ENCODE measurements around the gene KPNA3. TPM values are rescaled to one million over a fixed set of nuclear protein-coding genes. Genes with fewer than 3 reads are reported as not detected.

KPNA3 gene
- total RNA-seq, 1 experiment from 2014 or later, result 36.8 TPM

DNA sequence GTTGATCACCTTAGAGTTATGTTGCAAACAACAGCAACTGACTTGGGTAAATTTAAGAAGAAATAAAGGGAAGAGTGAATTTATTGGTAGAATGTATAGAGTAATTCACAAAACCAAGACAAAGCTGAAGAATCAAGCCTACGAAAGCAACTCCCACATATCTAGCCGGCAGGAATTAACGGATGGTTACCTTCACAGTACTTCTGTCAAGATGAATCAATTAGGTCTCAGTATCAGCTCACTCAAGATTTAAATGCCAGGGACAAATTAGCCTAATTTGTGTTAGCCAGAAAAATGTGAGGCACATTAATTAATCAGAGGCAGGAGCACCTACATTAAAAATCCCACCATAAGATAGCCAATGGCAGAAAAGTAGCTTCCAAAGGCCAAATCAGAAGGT is 10.7 kb downstream of the KPNA3 start:
- intact Hi-C loops (cut with micrococcal nuclease; ENCODE audit: unreplicated experiment), result no loop called here
- TF ChIP-seq, protein P1, sequence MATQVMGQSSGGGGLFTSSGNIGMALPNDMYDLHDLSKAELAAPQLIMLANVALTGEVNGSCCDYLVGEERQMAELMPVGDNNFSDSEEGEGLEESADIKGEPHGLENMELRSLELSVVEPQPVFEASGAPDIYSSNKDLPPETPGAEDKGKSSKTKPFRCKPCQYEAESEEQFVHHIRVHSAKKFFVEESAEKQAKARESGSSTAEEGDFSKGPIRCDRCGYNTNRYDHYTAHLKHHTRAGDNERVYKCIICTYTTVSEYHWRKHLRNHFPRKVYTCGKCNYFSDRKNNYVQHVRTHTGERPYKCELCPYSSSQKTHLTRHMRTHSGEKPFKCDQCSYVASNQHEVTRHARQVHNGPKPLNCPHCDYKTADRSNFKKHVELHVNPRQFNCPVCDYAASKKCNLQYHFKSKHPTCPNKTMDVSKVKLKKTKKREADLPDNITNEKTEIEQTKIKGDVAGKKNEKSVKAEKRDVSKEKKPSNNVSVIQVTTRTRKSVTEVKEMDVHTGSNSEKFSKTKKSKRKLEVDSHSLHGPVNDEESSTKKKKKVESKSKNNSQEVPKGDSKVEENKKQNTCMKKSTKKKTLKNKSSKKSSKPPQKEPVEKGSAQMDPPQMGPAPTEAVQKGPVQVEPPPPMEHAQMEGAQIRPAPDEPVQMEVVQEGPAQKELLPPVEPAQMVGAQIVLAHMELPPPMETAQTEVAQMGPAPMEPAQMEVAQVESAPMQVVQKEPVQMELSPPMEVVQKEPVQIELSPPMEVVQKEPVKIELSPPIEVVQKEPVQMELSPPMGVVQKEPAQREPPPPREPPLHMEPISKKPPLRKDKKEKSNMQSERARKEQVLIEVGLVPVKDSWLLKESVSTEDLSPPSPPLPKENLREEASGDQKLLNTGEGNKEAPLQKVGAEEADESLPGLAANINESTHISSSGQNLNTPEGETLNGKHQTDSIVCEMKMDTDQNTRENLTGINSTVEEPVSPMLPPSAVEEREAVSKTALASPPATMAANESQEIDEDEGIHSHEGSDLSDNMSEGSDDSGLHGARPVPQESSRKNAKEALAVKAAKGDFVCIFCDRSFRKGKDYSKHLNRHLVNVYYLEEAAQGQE (IDR thresholded peaks at IDR 0.05; ENCODE audit: insufficient read depth in 1 of 2, low read depth in 2 of 2, low read length in 1 of 2), result no peak
- TF ChIP-seq, protein P2, sequence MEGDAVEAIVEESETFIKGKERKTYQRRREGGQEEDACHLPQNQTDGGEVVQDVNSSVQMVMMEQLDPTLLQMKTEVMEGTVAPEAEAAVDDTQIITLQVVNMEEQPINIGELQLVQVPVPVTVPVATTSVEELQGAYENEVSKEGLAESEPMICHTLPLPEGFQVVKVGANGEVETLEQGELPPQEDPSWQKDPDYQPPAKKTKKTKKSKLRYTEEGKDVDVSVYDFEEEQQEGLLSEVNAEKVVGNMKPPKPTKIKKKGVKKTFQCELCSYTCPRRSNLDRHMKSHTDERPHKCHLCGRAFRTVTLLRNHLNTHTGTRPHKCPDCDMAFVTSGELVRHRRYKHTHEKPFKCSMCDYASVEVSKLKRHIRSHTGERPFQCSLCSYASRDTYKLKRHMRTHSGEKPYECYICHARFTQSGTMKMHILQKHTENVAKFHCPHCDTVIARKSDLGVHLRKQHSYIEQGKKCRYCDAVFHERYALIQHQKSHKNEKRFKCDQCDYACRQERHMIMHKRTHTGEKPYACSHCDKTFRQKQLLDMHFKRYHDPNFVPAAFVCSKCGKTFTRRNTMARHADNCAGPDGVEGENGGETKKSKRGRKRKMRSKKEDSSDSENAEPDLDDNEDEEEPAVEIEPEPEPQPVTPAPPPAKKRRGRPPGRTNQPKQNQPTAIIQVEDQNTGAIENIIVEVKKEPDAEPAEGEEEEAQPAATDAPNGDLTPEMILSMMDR (IDR thresholded peaks at IDR 0.05), result no peak
- no peak for TF ChIP-seq SIN3A (IDR thresholded peaks at IDR 0.05; ENCODE audit: borderline replicate concordance, insufficient read depth, low read depth, low read length)
- no peak for TF ChIP-seq POLR2AphosphoS5 (IDR thresholded peaks at IDR 0.05; ENCODE audit: low read depth, low read length)
- TF ChIP-seq TCF7L2 (IDR thresholded peaks at IDR 0.05; ENCODE audit: low read depth, low read length), result no peak
- Histone ChIP-seq H3K27me3 (ENCODE audit: control insufficient read depth, insufficient read depth, low read length) (no peaks in the 10 kb centered on the region), H3K4me1 (ENCODE audit: control insufficient read depth, insufficient read depth, low read length) (no peaks in the 10 kb centered on the region), H3K27ac (ENCODE audit: low read length) (no peak overlapping the region), H3K9me3 (ENCODE audit: control insufficient read depth, insufficient read depth, low read depth, low read length) (no peaks in the 10 kb centered on the region), H3K4me3 (ENCODE audit: low read depth in 2 of 2, low read length in 2 of 2) (no peak overlapping the region), H3K36me3 (ENCODE audit: control insufficient read depth, insufficient read depth, low read length) (no peaks in the 10 kb centered on the region)
- no TSS peak for BruUV-seq (replicated peaks)
- POLR2A ChIA-PET, result no interaction called here
- CTCF ChIA-PET, result no interaction called here
- ATAC-seq (no peak), DNase-seq (ENCODE audit: low read depth, low spot score) (no peak)
- in situ Hi-C loops (cut with HindIII; ENCODE audit: low pct_unique_long_range_greater_than_20kb, low sequenced_read_pairs), result no loop called here

DNA sequence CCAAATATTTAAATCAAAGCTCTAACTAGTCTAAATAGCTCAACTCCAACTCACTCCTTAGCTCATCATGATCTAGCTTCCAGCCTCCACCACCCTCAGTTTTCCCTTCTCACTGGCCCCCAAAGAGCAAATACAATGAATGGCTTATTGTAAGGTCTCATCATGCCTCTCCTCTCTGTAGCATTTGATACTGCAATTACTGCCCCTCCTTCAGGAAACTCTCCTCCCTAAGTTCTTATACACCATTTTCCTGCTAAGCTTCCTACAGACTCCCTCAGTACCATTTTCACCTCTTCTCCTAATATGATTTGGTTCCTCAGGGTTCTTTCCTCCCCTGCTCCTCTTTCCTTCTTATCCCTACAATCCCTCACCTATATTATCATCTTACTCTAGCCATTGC is 12.8 kb downstream of the KPNA3 start:
- ChIA-PET POLR2A (no interaction called here), CTCF (no interaction called here)
- ATAC-seq, result no peak
- no peak overlapping the region for H3K4me3 ChIP-seq (ENCODE audit: low read depth in 2 of 2, low read length in 2 of 2)
- in situ Hi-C loops (cut with HindIII; ENCODE audit: low pct_unique_long_range_greater_than_20kb, low sequenced_read_pairs) (no loop called here), intact Hi-C loops (cut with micrococcal nuclease; ENCODE audit: unreplicated experiment) (no loop called here)
- no peaks in the 10 kb centered on the region for H3K27me3 ChIP-seq (ENCODE audit: control insufficient read depth, insufficient read depth, low read length)
- no peak for DNase-seq (ENCODE audit: low read depth, low spot score)
- TF ChIP-seq, protein P1 (IDR thresholded peaks at IDR 0.05; ENCODE audit: insufficient read depth in 1 of 2, low read depth in 2 of 2, low read length in 1 of 2), result no peak
- no peak for TF ChIP-seq POLR2AphosphoS5 (IDR thresholded peaks at IDR 0.05; ENCODE audit: low read depth, low read length)
- TF ChIP-seq, protein P2 (IDR thresholded peaks at IDR 0.05), result no peak
- no peak for TF ChIP-seq TCF7L2 (IDR thresholded peaks at IDR 0.05; ENCODE audit: low read depth, low read length)
- TF ChIP-seq SIN3A (IDR thresholded peaks at IDR 0.05; ENCODE audit: borderline replicate concordance, insufficient read depth, low read depth, low read length), result no peak
- no peaks in the 10 kb centered on the region for H3K4me1 ChIP-seq (ENCODE audit: control insufficient read depth, insufficient read depth, low read length)
- no peak overlapping the region for H3K27ac ChIP-seq (ENCODE audit: low read length)
- no peaks in the 10 kb centered on the region for H3K9me3 ChIP-seq (ENCODE audit: control insufficient read depth, insufficient read depth, low read depth, low read length)
- H3K36me3 ChIP-seq (ENCODE audit: control insufficient read depth, insufficient read depth, low read length), result no peaks in the 10 kb centered on the region
- no TSS peak for BruUV-seq (replicated peaks)

All from Panc1 (cell line).